GM21786 (cell line): ENCODE results near the gene PLXNC1.

ENCODE experiments used
- ATAC-seq: cut with Tn5 transposase; IDR thresholded peaks from one replicate; pipeline ENCODE4 v1.9.1; 2021; ENCODE audit not compliant: unreplicated experiment

PLXNC1 gene

GRCh38 chr12:94157181-94157580 is 8.8 kb downstream of the PLXNC1 start:
- ATAC-seq: no peak

- peak; percentile 91 for ATAC-seq
These were observed 9.6 kb downstream of the PLXNC1 start for GRCh38 chr12:94157981-94158411.

GRCh38 chr12:94158666-94159065 is 10.3 kb downstream of the PLXNC1 start:
- no peak for ATAC-seq

- ATAC-seq: no peak
These were observed 13.7 kb downstream of the PLXNC1 start for GRCh38 chr12:94162108-94162507.

- no peak for ATAC-seq
These were observed 15.5 kb downstream of the PLXNC1 start for GRCh38 chr12:94163850-94164249.

DNA sequence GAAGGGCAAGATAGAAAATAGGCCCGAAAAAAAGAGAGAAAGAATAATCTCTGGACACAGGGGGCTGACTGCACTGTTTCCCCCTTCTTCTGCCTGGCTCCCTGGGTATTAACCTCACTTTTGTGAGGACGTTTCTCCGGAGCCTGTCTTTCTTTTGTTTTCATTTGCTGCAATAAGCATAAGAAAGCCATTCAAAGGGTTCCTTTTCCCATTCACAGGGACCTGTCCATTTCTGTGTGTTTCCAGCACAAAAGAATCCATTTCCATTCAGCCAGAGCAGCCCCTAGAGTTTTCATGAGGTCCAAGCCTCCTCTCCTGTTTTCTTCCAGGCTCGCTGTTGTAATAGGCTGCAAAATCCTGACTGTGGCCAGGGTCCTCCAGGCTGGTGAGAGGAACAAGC is 16.8 kb downstream of the PLXNC1 start:
- ATAC-seq: no peak

DNA sequence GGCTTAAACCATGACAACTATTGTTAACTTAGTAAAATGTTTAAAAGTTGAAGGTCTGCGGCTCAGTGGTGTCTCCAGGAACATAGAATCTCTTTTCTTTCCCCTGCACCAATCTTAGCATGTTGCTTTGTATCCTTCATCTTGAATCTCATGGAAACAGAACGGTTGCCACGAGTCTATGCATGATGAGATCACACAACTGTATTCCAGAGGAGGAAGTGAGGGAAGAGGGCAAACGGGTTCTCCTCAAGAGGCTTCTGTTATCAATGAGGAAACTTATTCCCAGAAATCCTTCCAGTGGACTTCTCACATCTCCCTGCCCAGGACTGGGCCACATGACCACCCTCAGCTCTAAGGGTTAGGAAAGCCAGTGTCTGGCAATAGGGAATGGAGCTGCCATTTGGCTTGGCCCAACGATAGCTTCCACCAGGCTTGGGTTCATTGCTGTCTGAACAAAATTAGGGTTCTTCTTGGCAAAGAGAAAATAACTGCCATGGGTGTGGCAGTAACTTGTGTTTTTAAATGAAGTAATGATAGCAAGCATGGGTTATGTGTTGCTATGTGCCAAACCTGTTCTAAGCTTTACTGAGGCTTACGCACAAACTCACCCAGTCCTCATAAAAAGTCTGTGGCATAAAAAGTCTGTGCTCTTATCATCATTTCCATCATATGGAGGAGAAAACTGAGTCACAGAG is 17.4 kb downstream of the PLXNC1 start:
- ATAC-seq: no peak

- ATAC-seq: no peak
These were observed 18.8 kb downstream of the PLXNC1 start for GRCh38 chr12:94167071-94167755.

DNA sequence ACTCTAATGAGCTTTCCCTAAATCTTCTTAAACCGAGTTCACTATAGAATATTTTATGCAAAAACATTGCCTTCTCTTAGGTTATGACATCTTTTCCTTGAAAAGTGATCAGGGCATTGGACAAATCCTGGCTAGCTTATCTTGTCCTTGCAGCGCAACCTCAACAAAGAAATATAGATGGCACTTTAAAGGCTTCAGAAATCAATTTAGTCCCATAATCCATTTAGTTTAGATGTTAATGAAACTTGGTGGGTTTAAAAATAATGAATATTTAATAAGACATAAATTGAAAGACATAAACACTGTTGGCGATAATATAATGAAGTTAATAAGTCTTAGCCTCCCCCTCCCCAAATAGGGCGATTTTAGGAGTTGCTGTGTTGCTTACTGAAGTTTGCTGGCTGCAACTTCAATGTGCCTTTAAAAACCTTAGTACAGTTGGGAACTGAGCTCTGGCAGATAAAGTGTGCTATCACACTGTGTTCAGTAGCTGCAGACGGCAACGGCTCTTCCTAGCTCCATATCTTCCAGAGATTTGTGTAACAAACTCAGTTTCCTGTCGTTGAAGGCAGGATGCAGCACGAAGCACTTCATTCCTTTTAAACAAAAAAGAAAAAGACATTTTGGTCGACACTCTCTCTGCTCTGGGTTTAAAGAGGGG is 19.5 kb downstream of the PLXNC1 start:
- ATAC-seq: no peak

DNA sequence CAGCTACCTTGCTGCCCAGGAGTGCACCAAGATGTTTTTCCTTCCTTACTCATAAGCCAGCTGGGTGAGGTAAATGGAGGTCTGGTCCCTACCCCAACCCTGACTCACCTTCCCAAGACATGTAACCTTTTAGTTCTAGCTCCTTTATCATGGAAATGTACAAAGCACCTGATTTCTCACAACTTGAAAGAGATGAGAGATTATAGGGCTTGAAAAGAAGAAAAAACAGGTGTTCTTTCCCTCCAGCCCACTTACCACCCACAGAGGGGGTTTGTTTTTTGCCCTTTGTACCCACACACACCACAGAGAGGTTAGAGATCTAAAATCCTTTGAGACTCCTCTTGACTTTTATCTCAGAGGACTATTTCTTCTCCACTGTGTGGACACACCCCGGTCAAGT is 21.1 kb downstream of the PLXNC1 start:
- ATAC-seq: no peak

- ATAC-seq: no peak
These were observed 21.8 kb downstream of the PLXNC1 start for GRCh38 chr12:94169966-94170689.

- no peak for ATAC-seq
These were observed 22.6 kb downstream of the PLXNC1 start for GRCh38 chr12:94170690-94171594.

DNA sequence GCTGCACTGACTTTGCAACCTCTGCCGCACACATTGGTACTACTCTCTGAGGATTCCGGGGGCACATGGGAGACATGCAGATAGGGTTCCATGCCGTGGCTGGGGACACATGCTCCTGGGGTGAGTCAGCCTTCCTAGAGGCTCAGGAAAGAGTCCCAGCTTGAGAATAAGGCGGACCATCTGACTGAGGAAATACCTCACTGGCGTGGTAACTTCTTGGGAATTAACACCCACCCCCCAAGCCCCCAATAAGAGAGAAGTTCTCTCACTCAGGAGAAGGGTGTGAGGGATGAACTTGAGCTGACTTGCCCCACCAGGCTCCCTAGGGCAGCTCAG is 23.2 kb downstream of the PLXNC1 start:
- ATAC-seq: no peak

- ATAC-seq: no peak
These were observed 23.7 kb downstream of the PLXNC1 start for GRCh38 chr12:94172031-94172430.

GRCh38 chr12:94172973-94173372 is 24.6 kb downstream of the PLXNC1 start:
- no peak for ATAC-seq

- ATAC-seq: peak; percentile 74
These were observed 25.4 kb downstream of the PLXNC1 start for GRCh38 chr12:94173660-94174265.

DNA sequence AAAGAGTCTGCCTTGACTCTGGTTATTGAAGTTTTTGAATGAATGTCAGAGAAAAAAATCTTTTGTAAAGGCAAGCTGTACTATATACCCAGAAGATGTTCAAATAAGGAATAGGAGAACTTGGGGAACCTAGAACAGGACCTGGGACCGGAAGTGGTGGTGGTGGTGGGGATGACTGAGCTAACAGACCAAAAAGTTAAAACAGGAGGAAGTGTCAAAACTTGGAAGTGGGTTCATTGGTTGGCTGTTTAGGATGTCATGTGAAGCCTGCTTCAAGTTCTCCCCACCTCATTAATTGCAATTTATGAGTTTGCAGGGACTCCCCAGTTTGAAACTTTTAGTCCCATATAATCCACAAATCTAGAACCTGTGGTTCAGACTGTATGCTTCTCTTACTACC is 26.2 kb downstream of the PLXNC1 start:
- ATAC-seq: no peak

- peak; percentile 36 for ATAC-seq
These were observed 27.6 kb downstream of the PLXNC1 start for GRCh38 chr12:94175763-94176668.

GRCh38 chr12:94178054-94178453 is 29.7 kb downstream of the PLXNC1 start:
- no peak for ATAC-seq
